HG02610 (cell line): ENCODE data around the gene CYP3A7.
"Not testable (repeated sequence)": the region's sequence is repeated elsewhere in the genome, so short reads cannot be mapped to it uniquely, and the experiment has no call there.

Source experiments
- ATAC-seq: cut with Tn5 transposase; IDR thresholded peaks from one replicate; pipeline ENCODE4 v1.9.1; 2021; ENCODE audit warnings: mild to moderate bottlenecking, moderate library complexity; ENCODE audit not compliant: unreplicated experiment

CYP3A7 gene

DNA sequence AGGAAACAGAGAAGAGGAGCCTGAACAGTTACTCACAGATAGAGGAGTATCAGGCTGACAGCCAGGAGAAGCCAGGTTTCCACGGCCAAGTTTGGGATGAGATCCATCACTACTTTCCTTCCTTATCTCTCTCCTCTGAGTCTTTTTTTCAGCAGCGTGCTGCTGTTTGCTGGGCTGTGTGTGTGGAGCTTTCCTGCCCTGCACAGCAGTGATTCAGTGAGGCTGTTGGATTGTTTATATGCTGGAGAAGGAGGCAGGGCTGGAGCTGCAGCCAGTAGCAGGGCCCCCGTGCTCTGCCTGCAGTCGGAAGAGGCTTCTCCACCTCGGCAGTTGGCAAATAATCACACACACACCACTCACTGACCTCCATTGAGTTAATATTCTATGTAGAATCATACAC lies at the start of gene CYP3A7:
Gene CYP3A7, minus strand, starts transcription at position 210 of the 400 bp plus-strand sequence. Its CDS starts 103 bp downstream, at position 107.
- no peak for ATAC-seq

DNA sequence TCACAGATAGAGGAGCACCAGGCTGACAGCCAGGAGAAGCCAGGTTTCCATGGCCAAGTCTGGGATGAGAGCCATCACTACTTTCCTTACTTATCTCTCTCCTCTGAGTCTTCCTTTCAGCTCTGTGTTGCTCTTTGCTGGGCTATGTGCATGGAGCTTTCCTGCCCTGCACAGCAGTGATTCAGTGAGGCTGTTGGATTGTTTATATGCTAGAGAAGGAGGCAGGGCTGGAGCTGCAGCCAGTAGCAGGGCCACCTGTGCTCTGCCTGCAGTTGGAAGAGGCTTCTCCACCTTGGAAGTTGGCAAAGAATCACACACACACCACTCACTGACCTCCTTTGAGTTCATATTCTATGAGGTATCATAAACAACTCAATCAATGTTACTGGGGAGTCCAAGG lies 49.0 kb upstream of the CYP3A7 start, which contains the start of gene CYP3A4:
Gene CYP3A4, minus strand, starts transcription at position 178 of the 400 bp plus-strand sequence. Its CDS starts 103 bp downstream, at position 75.
- no peak for ATAC-seq

DNA sequence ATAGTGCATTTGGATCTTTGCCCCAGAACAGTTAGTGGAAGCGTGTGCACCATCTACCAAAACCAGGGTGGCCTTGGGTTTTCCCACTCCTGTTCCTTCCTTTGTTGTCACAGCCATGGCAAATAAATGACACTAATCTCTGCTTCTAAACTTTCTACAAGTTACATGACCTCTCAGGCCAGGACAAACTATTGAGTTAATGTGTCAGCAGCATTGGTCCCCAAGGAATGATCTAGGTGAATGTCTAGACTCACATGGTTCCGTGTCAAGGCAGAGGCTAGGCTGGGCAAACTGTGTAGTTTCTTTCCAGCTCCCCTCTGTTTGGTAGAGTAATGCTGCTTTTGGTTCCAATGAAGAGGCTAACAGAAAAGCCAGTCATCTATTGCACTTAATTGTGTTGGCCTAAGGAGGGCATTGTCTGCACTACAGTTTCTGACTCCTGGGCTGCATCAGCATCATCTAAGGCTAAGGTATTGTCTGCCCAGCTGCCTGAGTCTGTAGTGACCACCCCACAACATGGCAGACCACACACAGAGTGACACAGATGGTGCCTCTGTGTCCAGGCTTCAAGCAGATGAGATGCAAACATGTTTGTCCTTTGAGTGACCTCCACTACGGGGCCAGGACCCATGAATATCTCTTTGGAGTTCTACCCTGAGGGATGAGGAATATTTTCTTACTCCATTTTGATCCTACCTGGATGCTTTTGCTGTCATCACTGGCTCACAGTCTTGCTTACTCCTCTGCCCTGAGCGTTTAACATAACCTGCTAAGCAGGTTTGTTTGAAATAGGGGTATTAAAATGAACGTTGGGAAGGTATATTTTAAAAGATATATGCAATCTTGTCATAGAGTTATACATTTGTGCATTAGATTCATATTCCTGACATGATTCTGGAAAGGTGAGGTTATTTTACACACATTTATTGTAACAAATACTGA lies 47.3 kb upstream of the CYP3A7 start:
- no peak for ATAC-seq

DNA sequence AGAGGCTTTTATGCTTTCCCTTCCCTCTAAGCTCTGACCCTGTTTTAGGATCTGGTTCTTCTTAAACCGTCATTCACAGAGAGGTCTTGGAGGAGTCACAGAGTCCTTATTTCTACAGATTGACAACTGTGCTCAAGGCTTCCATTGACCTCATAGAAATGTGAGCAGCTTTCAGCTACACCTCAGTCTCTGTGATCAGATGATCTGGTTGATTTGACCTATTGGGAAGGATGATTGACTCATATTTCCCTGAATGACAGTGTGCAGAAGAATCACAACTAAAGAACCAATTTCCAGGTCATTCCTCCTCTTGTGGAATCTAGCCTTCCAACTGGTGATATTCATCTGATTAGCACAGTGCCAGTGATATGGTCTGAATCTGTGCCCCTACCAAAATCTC lies 45.6 kb upstream of the CYP3A7 start:
- ATAC-seq, result no peak

DNA sequence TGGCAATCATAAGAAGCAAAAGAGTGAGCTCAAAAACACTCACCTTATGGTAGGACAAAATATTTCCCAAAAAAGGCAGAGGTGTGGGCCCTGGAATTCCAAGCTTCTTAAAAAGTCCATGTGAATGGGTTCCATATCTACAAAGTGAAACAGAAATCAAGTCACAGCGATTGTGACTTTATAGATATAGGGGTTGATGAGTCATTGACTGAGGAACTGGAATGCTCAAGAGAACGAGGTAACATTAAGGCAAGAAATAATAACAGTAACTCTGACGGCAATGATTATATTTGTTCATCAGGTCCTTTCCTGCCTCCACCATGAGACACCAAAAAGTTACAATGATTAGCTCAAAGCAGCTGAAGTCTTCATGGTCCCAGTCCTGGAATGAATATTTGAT lies 45.0 kb upstream of the CYP3A7 start:
- ATAC-seq, result no peak

DNA sequence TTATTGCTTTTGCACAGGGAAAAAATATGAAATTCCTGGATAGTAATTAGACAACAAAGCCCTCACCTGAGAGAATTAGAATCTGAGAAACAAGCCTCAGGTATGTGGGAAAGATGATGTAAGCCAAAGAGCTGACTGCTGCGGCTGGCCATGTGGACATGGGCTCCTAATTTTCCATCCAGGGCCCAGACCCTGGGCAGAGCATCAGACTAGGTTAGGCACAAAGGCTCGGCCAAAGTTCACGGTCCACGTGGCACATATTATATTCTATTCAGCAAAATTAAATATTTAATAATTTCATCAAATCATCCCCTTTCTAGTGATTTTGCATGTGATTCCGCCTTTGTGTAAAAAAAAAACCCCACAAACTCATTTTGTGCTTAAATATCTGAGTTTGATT lies 43.9 kb upstream of the CYP3A7 start:
- ATAC-seq, result no peak

DNA sequence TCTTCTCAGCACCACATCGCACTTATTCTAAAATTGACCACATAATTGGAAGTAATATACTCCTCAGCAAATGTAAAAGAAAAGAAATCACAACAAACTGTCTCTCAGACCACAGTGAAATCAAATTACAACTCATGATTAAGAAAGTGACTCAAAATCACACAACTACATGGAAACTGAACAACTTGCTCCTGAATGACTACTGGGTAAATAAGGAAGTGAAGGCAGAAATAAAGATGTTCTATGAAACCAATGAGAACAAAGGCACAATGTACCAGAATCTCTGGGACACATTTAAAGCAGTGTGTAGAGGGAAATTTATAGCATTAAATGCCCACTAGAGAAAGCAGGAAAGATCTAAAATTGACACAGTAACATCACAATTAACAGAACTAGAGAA lies 38.4 kb upstream of the CYP3A7 start:
- not testable (repeated sequence) for ATAC-seq

DNA sequence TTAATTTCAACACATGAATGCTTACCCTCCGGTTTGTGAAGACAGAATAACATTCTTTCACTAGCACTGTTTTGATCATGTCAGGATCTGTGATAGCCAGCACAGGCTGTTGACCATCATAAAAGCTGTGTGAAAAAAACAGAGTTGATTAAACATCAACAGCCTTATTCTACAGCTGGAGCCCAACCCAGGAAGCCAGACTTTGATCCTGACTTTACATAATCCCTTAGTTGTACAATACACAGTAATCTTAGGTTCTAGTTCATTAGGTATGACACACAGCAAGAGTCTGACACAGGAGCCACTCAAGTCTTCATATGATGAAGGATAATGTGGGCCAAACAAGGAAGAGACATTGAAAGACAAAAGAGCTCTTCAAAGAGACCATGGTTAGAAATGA lies 37.6 kb upstream of the CYP3A7 start:
- no peak for ATAC-seq

DNA sequence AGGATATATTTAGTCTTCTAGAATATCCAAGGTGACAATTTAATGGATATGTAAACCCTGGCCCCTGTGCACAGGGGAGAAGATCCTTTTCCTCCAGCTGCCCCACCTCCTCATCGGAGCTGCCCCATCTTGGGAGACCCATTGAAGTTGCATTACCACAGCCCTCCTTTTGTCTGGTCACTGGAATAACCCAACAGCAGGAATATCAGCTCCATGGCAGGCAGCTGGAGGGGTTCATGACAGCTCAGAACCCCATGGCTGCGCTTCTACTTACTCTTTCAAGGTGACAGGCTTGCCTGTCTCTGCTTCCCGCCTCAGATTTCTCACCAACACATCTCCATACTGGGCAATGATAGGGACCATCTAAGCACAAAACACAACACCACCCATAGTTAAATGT lies 34.5 kb upstream of the CYP3A7 start:
- not testable (repeated sequence) for ATAC-seq

DNA sequence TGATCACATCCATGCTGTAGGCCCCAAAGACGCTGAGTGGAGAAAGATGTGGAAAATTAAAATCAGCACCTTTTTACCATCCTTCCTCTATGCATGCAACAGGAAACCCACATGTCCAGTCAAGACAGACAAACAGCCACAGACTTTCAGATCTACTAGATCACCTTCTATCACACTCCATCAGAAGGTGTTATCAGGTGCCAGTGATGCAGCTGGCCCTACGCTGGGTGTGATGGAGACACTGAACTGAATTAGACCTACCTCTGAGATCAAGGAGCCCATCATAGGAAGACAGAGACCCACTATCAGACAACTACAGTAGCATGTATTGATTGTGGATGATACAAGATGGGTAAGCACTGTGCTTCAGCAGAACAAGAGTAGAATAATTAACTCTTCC lies 33.5 kb upstream of the CYP3A7 start:
- no peak for ATAC-seq

DNA sequence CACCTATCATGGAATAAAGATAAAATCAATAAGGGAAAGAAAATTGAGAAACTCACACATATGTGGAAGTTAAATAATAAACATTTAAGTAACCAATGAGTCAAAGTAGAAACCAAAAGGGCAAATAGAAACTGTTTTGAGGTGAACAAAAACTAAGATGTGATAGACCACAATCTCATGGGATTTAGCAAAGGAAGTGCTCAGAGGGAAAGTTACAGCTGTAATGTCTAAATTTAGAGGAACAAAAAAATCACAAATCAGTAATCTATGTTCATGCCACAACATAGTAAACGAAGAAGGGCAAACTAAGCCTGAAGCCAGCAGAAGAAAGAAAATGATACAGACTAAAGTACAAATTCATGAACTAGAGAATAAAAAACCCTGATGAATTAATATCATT lies 32.7 kb upstream of the CYP3A7 start:
- ATAC-seq, result peak; percentile 83

DNA sequence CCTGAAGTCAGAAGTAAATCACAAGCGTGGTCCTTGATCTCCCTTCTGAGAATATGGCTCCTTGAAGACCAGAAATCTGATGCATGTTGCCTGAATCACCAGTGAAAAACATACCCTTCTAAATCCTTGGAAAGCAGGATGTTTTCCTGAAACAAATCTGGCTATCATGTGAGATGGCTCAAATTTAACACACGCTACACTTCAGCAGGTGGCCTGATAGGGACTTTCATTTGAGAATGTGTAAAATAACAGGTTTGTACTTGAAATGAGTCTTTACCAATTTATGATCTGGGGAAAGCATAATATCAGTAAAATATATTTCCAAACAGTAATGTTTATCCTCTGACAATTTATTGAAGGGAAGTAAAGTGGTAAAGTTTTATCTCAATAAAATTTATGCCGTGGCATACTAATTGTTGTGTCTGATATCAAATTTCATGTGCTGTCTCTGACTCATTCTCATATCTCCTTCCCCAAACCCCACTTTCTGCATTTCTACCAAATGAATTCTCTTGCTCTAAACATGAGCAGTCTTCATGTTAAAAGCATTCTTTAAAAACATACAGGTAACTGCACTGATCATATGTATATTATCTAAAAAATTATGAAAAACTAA lies 31.6 kb upstream of the CYP3A7 start:
- ATAC-seq, result no peak

DNA sequence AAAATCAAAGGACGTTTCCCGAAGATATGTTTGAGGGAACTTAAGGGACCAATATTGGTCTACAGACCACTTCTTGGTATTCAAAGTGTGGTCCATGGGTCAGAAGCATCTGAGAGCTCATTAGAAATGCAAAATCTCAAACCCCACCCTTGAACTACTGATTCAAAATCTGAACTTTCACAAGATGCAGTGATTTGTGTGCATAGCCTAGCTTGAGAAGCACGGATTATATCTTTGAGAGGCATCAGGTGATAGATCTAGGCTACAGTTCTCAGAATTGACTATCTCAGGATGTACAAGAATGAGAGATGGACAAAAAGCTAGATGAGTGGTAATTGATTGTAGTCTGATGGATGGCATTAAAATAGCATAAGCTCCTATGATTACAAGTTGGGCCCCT lies 29.5 kb upstream of the CYP3A7 start:
- ATAC-seq, result no peak

DNA sequence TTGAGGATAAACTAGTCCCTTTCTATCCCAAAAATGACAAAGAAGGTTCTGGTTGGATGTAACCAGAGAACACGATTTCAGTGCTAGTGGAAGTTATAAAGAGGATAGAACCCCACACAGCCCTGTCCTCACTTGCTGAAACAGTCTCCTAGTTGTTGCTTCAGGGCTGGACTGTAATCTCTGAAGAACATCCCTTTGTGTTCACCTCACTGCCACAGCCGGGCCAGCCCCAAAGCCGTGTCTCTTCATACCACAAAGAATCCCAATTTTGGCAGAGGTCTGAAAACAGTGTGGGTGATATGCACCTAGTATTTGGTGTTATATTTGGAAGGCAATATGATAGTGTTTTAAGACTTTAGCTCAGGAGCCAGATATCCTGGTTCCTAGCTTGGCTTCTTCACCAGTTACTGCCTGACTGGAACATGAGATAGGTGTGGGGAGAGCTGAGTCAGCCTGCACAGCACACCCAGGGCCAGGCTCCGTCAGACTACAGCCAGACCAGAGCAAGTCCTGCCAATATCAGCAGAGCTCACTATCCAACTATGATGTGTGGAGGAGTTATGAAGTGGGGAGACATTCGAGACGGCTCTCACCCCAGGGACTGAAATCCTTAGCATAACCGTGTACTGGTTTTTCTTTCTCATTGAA lies 27.8 kb upstream of the CYP3A7 start:
- ATAC-seq, result no peak

DNA sequence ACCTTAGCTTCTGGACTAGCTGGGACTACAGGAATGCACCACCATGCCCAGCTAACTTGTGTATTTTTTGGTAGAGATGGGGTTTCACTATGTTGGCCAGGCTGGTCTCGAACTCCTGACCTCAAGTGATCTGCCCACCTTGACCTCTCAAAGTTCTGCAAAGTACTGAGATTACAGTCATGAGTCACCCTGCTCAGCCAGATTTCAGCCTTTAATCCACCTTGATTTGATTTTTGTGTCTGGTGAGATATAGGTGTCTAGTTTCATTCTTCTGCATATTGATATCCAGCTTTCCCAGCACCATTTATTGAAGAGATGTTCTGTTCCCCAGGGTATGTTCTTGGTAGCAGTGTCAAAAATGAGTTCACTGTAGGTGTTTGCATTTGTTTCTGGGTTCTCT lies 20.1 kb upstream of the CYP3A7 start:
- no peak for ATAC-seq

DNA sequence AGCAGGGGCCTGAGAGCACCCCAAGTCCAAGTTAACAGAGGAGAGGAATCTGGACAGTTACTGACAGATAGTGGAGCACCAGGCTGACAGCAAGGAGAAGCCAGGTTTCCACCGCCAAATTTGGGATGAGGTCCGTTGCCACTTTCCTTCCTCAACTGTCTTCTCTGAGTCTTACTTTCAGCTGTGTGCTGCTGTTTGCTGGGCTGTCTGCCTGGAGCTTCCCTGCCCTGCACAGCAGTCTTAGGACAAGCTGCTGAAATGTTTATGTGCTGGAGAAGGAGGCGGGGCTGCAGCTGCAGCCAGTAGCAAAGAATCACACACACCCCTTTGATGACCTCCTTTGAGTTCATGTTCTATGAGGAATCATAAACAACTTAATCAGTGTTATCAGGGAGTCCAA lies 17.4 kb upstream of the CYP3A7 start:
- ATAC-seq, result no peak

DNA sequence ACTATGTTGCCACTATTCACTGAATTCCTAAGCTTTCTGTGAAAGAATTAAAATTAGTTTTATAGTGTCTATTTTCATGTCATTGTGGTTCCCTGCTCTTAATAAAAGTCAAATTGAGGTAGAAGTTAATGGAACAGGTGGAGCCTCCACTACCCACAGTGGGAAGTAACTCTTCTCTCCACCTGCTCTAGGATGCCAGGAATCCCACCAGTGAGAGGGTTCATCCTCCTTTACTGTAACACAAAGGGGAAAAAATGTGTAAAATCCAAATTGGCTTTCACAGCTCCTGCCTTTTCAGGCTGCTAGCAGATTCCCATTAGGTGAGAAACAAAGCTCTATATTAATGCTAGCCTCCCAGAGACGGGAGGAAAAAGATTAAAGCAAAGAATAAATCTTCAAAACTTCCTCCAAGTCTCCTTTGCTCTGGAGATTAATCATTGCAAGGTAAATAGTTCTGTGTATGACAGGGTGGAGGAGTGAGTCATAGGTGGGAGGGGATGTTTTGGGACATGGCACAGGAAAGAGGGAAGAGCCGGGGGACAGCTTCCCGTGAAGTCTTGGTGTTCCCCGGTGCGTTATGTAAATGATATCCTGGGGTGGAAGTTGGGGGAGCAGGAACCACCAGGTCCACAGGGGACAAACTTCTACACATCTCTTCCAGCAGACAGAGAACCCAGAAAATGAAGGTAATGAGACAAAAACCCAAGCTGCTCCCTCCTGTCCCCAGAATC lies 16.5 kb upstream of the CYP3A7 start:
- ATAC-seq, result not testable (repeated sequence)

DNA sequence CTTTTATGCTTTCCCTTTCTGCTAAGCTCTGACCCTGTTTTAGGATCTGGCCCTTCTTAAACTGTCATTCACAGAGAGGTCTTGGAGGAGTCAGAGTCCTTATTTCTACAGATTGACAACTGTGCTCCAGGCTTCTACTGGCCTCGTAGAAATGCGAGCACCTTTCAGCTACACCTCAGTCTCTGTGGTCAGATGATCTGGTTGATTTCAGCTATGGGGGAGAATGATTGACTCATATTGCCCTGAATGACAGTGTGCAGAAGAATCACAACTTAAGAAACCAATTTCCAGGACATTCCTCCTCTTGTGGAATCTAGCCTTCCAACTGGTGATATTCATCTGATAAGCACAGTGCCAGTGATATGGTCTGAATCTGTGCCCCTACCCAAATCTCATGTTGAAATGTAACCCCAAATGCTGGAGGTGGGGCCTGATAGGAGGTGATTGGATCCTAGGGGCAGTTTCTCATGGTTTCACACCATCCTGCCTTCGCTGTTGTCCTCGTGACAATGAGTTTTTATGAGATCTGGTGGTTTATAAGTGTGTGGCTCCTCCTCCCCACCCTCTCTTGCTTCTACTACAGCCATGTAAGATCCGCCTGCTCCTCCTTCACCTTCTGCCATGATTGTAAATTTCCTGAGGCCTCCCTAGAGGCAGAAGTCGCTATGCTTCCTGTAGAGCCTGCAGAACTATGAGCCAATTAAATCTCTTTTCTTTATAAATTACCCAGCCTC lies 14.0 kb upstream of the CYP3A7 start:
- ATAC-seq, result no peak

DNA sequence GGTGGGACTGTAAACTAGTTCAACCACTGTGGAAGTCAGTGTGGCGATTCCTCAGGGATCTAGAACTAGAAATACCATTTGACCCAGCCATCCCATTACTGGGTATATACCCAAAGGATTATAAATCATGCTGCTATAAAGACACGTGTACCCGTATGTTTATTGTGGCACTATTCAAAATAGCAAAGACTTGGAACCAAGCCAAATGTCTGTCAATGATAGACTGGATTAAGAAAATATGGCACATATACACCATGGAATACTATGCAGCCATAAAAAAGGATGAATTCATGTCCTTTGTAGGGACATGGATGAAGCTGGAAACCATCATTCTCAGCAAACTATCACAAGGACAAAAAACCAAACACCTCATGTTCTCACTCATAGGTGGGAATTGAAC lies 11.9 kb upstream of the CYP3A7 start:
- not testable (repeated sequence) for ATAC-seq

DNA sequence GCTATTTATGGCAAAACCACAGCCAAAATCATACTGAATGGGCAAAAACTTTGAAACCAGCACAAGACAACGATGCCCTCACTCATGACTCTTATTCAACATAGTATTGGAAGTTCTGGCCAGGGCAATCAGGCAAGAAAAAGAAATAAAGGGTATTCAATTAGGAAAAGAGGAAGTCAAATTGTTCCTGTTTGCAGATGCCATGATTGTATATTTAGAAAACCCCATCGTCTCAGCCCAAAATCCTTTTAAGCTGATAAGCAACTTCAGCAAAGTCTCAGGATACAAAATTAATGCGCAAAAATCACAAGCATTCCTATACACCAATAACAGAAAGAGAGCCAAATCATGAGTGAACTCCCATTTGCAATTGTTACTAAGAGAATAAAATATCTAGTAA lies 10.4 kb upstream of the CYP3A7 start:
- not testable (repeated sequence) for ATAC-seq
